ENCODE results near the gene TBC1D21.

Gene TBC1D21

DNA sequence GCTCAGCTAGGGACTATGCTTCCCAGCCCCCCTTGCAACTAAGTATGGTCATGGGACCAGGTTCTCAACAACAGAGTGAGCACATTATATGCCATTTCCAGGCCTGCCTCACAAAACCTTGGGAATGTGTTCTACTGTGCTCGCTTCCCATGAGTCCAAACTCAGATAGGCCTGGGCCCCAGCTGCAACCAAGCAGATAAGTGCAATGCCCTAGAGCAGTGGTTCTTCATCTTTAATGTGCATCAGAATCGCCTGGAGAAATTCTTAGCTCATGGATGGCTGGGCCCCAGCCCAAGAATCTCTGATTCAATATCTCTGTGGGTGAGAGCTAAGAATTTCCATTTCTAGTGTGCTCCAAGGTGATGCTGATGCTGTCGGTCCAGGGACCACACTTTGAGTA, 27.5 kb upstream of the TBC1D21 start:
- Histone ChIP-seq H3K4me1 (ENCODE audit: control insufficient read depth, insufficient read depth, low read length) (no peaks in the 10 kb centered on the region), H3K9me3 (ENCODE audit: control insufficient read depth, low read length) (no peaks in the 10 kb centered on the region)

DNA sequence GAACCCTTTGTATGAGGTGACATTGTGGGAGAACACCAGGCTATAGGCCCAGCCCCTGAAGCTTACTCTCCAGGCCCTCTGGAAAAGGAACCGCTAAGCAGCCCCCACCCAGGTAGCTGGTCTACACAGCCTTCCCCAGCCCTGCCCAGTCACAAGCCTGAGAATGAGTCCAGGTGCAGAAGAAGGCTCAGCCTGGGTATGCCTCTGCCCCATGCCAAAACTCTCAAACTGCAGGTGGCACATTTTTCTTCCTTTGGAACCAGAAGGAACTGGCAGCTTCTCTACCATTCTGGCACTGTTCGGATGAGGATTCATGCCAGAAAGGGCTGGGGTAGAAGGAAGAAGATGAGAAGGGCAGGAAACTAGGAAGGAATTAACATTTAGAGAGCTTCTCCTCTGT, 23.7 kb upstream of the TBC1D21 start:
- Histone ChIP-seq H3K4me3 (ENCODE audit: low read length) (no peak overlapping the region), H3K36me3 (ENCODE audit: control insufficient read depth, insufficient read depth, low read length) (no peaks in the 10 kb centered on the region), H3K4me1 (ENCODE audit: control insufficient read depth, insufficient read depth, low read length) (no peaks in the 10 kb centered on the region), H3K9me3 (ENCODE audit: control insufficient read depth, low read length) (no peaks in the 10 kb centered on the region), H3K27me3 (ENCODE audit: control insufficient read depth, insufficient read depth, low read length) (no peaks in the 10 kb centered on the region), H3K9ac (ENCODE audit: low read length) (no peak overlapping the region)

More for the DNA sequence above, 27.5 kb upstream of the TBC1D21 start:
- Histone ChIP-seq H3K4me3 (ENCODE audit: low read length) (no peak overlapping the region), H3K27me3 (ENCODE audit: control insufficient read depth, insufficient read depth, low read length) (no peaks in the 10 kb centered on the region), H3K36me3 (ENCODE audit: control insufficient read depth, insufficient read depth, low read length) (no peaks in the 10 kb centered on the region), H3K9ac (ENCODE audit: low read length) (no peak overlapping the region)

DNA sequence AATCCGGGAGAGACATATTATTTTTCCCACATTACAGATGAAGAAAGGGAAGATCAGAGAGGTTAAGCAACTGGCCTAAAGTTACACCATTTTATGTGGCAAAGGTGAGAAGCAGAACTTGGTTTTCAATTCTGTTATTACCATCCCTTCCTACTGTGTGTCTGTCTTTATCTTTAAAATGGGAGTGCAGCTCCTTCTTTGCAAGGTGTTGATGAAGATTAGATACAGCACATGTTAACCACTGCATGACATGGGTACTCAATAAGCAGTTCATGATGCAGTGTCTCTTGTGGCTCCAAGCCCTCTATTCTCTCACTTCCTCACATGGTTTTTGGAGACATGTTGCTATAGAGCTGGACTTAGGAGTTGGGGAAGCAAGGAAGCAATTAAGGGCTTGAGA, 23.1 kb upstream of the TBC1D21 start:
- Histone ChIP-seq H3K4me3 (ENCODE audit: low read length) (no peak overlapping the region), H3K9ac (ENCODE audit: low read length) (no peak overlapping the region), H3K4me1 (ENCODE audit: control insufficient read depth, insufficient read depth, low read length) (no peaks in the 10 kb centered on the region), H3K36me3 (ENCODE audit: control insufficient read depth, insufficient read depth, low read length) (no peaks in the 10 kb centered on the region), H3K27me3 (ENCODE audit: control insufficient read depth, insufficient read depth, low read length) (no peaks in the 10 kb centered on the region), H3K9me3 (ENCODE audit: control insufficient read depth, low read length) (no peaks in the 10 kb centered on the region)

DNA sequence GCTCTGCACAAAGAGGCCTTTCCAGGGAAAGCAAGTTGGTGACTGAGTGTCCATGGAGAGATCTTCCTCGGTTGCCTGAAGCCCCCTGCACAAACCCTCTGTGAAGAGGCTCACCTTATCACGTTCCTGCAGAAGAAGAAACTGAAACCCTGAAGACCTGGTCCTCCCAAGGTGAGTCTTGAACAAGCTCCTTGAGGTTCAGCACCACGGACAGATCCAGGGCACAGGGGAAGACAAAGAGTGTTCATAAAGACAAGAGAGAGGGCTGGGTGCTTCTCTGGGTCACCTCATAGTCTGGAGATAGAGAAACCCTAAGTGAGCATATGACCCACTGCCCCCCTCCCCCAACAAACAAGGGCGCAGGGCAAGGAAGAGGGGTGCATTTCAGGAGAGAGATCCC, 21.7 kb upstream of the TBC1D21 start:
- H3K36me3 ChIP-seq (ENCODE audit: control insufficient read depth, insufficient read depth, low read length) = no peaks in the 10 kb centered on the region
- H3K4me3 ChIP-seq (ENCODE audit: low read length) = no peak overlapping the region
- no peaks in the 10 kb centered on the region for H3K9me3 ChIP-seq (ENCODE audit: control insufficient read depth, low read length)
- no peaks in the 10 kb centered on the region for H3K4me1 ChIP-seq (ENCODE audit: control insufficient read depth, insufficient read depth, low read length)
- no peak overlapping the region for H3K9ac ChIP-seq (ENCODE audit: low read length)
- H3K27me3 ChIP-seq (ENCODE audit: control insufficient read depth, insufficient read depth, low read length) = no peaks in the 10 kb centered on the region

DNA sequence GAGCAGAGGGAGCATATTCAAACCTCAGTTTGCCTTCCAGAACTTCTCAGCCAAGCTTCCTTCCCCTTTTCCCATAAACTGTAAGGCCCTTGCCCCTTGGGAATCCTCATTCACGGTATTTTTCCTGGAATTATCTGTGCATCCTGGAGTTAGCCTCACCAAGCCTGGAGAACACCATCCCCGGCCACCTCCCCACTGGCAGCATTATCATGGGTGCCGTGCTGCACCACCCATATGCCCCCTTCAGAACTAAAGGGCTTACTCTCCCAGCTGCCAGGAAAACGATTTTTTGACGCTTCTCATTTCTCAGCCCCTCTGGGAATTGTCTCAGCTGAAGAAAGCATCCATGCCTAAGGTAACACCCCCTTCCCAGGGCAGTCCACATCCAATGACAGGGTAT, 20.9 kb upstream of the TBC1D21 start:
- Histone ChIP-seq H3K9ac (ENCODE audit: low read length) (no peak overlapping the region), H3K4me3 (ENCODE audit: low read length) (no peak overlapping the region), H3K36me3 (ENCODE audit: control insufficient read depth, insufficient read depth, low read length) (no peaks in the 10 kb centered on the region), H3K27me3 (ENCODE audit: control insufficient read depth, insufficient read depth, low read length) (no peaks in the 10 kb centered on the region), H3K4me1 (ENCODE audit: control insufficient read depth, insufficient read depth, low read length) (no peaks in the 10 kb centered on the region), H3K9me3 (ENCODE audit: control insufficient read depth, low read length) (no peaks in the 10 kb centered on the region)

DNA sequence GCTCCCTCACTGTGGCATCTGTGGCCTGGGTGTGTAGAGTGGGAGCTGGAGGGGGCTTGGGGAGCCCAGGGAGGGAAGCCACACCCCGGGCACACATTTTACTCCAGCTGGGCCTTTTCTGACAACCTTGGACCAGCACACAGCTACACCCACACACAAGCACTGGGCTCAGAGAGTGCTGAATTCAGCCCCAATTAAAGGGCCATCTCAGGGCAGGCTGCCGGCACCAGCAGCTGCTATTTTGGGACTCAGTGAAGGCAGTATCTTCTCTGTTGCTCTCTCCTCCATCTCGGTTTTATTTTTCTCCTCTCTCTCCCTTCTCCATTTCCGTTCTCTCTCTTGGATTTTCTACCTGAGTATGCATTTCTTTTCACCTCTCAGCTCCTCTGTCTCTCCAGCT, 19.1 kb upstream of the TBC1D21 start:
- Histone ChIP-seq H3K27me3 (ENCODE audit: control insufficient read depth, insufficient read depth, low read length) (no peaks in the 10 kb centered on the region), H3K4me3 (ENCODE audit: low read length) (no peak overlapping the region), H3K36me3 (ENCODE audit: control insufficient read depth, insufficient read depth, low read length) (no peaks in the 10 kb centered on the region), H3K4me1 (ENCODE audit: control insufficient read depth, insufficient read depth, low read length) (no peaks in the 10 kb centered on the region), H3K9me3 (ENCODE audit: control insufficient read depth, low read length) (no peaks in the 10 kb centered on the region), H3K9ac (ENCODE audit: low read length) (no peak overlapping the region)

DNA sequence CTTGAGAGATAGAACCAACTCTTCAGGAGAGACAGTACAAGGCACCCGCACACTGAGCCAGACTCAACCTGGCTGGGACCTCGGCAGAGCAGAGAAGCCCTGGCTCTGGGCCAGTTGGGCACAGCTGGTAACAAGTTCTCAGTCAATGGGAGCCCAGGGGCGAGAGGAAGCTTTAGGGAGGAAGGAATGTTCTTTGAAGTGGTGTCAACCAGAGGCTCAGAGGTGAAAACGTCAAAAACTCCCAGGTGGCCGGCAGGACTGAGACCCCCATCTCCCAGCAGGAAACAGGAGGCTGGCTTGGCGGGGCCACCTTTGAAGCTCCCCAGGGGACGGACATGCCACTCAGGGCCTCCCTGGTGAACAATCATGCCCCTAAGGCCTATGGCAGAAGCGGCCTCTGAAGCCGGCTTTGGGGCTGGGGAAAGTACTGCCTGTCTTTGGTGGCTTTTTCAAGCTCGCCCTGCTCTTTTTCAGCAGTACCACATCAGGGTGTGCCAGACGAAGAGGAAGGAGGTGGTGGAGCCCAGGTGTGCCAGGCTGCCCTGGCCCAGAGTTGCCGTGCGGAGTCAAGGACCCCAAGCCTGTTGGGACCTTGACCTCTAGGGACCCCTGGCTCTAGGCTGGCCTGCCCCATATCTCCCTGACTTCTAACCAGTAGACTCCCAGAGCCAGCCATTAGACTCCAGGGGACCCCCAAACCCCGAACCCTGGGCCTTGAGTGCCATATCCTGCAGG, 16.7 kb upstream of the TBC1D21 start:
- Histone ChIP-seq H3K27me3 (ENCODE audit: control insufficient read depth, insufficient read depth, low read length) (no peaks in the 10 kb centered on the region), H3K4me3 (ENCODE audit: low read length) (no peak overlapping the region), H3K4me1 (ENCODE audit: control insufficient read depth, insufficient read depth, low read length) (no peaks in the 10 kb centered on the region), H3K9ac (ENCODE audit: low read length) (no peak overlapping the region), H3K9me3 (ENCODE audit: control insufficient read depth, low read length) (no peaks in the 10 kb centered on the region), H3K36me3 (ENCODE audit: control insufficient read depth, insufficient read depth, low read length) (no peaks in the 10 kb centered on the region)

DNA sequence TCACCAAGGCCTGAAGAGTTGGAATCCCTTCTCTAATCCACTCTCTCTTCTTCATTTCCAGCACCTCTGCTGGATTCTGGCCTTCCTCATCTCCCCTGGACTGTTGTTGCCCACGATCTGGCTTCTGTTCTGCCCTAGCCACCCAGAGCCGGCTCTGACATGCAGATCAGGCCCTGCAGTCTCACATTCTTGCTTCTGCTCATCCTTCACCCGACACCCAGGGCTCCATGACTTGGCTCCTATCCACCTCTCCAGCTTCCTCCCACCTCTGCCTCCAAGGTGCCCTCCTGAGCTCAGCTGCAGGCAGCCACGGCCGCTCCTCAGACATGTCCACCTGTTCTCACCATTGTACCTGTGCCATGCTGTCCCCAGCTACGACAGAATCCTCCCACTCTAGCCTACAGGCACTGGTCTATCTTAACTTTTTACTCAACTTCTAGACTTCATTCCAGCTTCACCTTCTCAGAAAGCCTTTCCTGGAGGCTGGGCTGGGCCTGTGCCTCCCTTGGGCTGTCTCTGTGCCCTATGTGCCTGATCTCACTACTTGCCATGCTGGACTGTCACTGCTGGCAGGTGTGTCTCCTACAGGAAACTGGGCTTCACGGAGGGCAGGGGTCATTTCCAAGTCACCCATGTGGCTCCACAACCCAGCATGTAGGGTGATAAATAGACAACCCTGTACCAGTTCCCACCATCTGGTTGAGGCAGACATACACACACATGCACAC, 16.0 kb upstream of the TBC1D21 start:
- Histone ChIP-seq H3K27me3 (ENCODE audit: control insufficient read depth, insufficient read depth, low read length) (peaks cover 6% of the 10 kb centered on the region), H3K9me3 (ENCODE audit: control insufficient read depth, low read length) (no peaks in the 10 kb centered on the region), H3K9ac (ENCODE audit: low read length) (no peak overlapping the region)

DNA sequence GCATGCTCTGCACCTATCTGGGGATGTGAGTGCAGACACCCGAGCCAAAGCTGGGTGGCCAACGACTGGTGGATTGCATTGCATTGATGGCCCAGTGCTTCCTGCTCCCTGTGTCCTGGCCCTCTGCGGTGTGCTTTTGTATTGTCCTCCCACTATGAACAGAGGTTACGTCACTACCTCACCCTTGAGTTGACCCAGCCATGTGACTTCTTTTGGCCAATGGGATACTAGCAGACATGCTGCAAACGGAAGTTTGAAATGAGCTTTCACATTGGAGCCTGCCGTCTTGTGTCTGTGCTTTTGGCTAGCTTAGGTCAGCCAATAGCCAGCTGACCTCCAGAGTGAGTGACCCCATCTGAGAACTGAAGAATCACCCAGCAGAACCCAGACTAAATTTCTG, 15.3 kb upstream of the TBC1D21 start:
- H3K9ac ChIP-seq (ENCODE audit: low read length) = no peak overlapping the region
- H3K4me3 ChIP-seq (ENCODE audit: low read length) = no peak overlapping the region
- H3K4me1 ChIP-seq (ENCODE audit: control insufficient read depth, insufficient read depth, low read length) = no peaks in the 10 kb centered on the region
- peaks cover 6% of the 10 kb centered on the region for H3K27me3 ChIP-seq (ENCODE audit: control insufficient read depth, insufficient read depth, low read length)
- no peaks in the 10 kb centered on the region for H3K36me3 ChIP-seq (ENCODE audit: control insufficient read depth, insufficient read depth, low read length)
- H3K9me3 ChIP-seq (ENCODE audit: control insufficient read depth, low read length) = no peaks in the 10 kb centered on the region

More for the DNA sequence above, 16.0 kb upstream of the TBC1D21 start:
- H3K36me3 ChIP-seq (ENCODE audit: control insufficient read depth, insufficient read depth, low read length) = no peaks in the 10 kb centered on the region
- no peaks in the 10 kb centered on the region for H3K4me1 ChIP-seq (ENCODE audit: control insufficient read depth, insufficient read depth, low read length)
- H3K4me3 ChIP-seq (ENCODE audit: low read length) = no peak overlapping the region

DNA sequence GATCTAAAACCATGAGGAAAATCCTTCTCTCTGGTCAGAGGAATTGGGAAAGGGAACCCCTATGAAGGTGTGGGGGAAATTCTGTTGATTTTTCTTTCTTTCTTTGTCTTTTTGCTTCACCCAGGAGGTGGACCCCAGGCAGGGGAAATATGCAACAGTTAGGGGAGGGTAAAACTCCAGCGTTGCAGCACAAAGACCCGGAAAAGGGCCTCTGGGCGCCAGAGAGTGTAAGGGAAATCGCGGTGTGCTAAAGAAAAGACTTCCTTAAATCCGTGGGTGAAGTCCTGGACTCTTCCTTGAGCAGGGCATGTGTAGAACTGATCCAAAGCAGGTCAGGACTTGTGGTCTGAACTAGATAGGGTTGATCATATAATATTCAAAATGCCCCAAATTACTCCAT, 11.1 kb upstream of the TBC1D21 start:
- no peaks in the 10 kb centered on the region for H3K9me3 ChIP-seq (ENCODE audit: control insufficient read depth, low read length)
- no peak overlapping the region for H3K9ac ChIP-seq (ENCODE audit: low read length)
- H3K36me3 ChIP-seq (ENCODE audit: control insufficient read depth, insufficient read depth, low read length) = no peaks in the 10 kb centered on the region
- H3K27me3 ChIP-seq (ENCODE audit: control insufficient read depth, insufficient read depth, low read length) = peaks cover 6% of the 10 kb centered on the region
- no peak overlapping the region for H3K4me3 ChIP-seq (ENCODE audit: low read length)
- H3K4me1 ChIP-seq (ENCODE audit: control insufficient read depth, insufficient read depth, low read length) = peaks cover 8% of the 10 kb centered on the region

DNA sequence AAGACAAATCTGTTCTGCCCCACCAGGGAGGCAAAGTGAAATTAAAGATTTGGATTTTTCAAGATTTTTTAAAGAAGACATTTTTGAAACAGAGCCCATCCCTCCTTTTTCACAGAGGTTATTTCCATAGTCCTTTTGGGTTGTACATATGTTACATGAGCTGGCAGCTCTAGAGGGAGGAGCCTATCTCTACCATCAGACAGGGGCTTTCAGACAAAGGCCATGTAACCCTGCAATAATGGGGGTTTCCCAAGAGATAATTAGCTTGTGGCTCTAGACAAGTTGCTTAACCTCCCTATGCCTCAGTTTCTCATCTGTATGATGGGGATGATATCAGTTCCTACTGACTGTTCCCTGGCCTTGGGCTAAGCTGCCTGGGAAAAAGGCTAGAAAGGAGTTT, 8.0 kb upstream of the TBC1D21 start:
- Histone ChIP-seq H3K9ac (ENCODE audit: low read length) (no peak overlapping the region), H3K36me3 (ENCODE audit: control insufficient read depth, insufficient read depth, low read length) (no peaks in the 10 kb centered on the region), H3K27me3 (ENCODE audit: control insufficient read depth, insufficient read depth, low read length) (peaks cover 17% of the 10 kb centered on the region), H3K4me1 (ENCODE audit: control insufficient read depth, insufficient read depth, low read length) (peaks cover 10% of the 10 kb centered on the region), H3K4me3 (ENCODE audit: low read length) (no peak overlapping the region), H3K9me3 (ENCODE audit: control insufficient read depth, low read length) (no peaks in the 10 kb centered on the region)

DNA sequence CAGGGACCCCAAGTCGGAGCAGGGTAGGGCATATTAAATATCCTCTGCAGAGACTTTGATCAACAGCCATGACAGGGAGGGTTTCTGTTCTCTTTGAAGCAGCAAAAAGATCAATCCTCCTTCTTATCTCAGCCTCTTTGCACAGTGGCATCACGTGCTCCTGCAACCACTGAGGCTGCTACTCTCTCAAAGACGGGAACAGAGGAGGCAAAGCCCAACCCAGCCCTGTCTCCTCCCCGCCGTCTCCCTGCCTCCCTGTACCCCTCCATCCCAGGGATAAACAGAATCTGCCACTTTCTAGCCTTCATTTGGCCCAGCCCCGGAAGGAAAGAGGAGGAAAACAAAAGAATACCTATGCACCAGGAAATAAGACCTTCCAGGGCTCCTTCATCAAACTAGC, 7.5 kb upstream of the TBC1D21 start:
- H3K9me3 ChIP-seq (ENCODE audit: control insufficient read depth, low read length) = no peaks in the 10 kb centered on the region
- no peak overlapping the region for H3K4me3 ChIP-seq (ENCODE audit: low read length)
- peaks cover 16% of the 10 kb centered on the region for H3K4me1 ChIP-seq (ENCODE audit: control insufficient read depth, insufficient read depth, low read length)
- no peak overlapping the region for H3K9ac ChIP-seq (ENCODE audit: low read length)
- H3K27me3 ChIP-seq (ENCODE audit: control insufficient read depth, insufficient read depth, low read length) = peaks cover 17% of the 10 kb centered on the region
- H3K36me3 ChIP-seq (ENCODE audit: control insufficient read depth, insufficient read depth, low read length) = no peaks in the 10 kb centered on the region

Data from mucosa of stomach (tissue), 1 donor.